Measurements from ENCODE around the gene ZDHHC3.

The ZDHHC3 gene

DNA sequence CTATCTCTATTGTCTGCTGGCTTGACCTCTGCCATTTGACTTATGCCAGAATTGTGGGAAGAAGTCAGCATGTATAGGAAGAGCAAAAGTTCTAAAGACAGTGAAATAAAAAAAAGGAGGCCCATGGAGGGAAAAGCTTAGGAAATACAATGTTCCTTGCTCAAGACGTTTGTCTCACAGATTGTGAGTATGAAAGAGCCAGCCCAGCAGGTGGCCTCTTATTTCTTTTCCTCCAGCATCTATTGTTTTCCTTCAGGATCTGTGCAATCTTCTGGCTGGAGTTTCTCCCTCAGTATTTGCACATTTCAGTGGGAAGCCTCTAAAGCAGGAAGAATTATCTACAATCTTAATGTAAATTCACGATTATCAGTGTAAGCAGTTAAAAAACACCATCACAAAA, 43.7 kb downstream of the ZDHHC3 start:
- no peak for DNase-seq (ENCODE audit: low read depth, low spot score)
- no peak overlapping the region for H3K27ac ChIP-seq

DNA sequence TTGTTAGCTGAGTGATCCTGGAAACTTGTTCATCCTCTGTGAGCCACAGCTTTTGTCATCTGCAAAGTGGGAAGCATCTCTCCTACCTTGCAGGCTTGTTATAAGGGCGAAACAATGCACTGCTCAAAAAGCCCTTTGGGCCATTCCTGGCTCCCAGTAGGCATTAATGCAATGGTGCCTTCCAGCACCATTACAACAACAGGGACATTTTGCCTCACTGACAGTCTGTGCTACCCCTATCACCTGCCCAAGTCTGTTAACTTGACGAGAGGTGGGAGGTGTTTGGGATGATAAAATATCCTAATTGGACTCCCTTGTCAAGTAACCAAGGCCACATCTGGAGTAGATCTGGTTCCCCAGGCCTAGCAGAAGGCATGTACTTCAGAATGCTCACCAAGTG, 44.2 kb downstream of the ZDHHC3 start:
- no peak overlapping the region for H3K27ac ChIP-seq
- no peak for DNase-seq (ENCODE audit: low read depth, low spot score)

DNA sequence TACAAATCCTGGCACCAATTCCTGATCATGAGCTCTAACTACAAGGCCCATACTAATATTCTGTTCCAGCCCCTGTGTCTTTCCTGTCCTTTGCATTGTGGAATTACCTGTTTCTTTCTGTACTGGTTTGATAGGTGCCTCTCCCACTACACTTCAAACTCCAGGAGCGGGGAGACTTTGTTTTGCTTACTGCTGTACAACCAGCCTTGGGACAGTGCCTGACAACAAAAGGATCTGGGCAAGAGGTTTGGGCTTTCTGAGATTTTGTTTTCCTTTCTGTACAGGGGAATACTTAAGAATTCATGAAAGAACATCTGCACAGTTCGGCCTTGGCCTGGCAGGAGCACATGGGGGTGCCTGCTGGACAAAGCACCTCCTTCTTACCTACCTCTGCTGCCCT, 45.1 kb downstream of the ZDHHC3 start:
- no peak overlapping the region for H3K27ac ChIP-seq
- DNase-seq (ENCODE audit: low read depth, low spot score): no peak

DNA sequence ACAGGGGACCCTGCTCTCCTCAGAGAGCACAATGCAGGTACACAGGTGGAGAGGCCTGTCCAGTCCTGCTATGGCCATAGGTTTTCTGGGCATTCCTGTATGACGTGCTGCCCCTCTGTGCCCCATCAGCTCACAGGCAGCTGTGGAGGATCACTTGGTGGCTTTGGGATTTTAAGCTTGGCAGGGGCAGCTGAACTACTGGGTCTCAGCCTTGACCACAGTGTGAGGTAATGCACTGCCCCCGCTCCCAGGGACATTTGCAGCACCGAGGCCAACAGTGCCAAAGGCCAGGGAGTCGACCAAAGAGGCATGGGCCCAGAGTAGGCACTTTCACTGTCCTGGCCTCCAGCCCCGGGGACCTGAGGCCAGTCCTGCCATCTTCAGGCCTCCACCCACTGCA, 46.2 kb downstream of the ZDHHC3 start:
- DNase-seq (ENCODE audit: low read depth, low spot score): no peak

DNA sequence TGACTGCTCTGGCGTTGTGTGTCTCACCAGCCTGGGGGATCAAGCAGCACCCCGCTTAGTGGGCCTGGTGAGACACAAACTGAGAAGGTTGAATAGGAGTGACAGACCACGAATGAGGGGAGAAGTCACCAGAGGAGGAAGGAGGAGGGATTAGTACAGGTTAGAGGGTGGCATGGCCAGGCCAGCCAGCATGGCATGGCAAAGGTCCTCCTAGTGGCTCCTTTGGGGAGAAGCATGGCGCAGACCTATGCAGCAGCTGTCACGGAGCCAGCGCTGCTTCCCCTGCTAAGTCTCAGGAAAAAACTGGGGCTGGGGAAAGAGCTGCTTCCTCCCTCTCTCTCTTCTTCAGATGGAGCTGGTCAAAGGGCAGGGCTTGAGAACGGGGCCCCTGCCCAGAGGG, 48.6 kb downstream of the ZDHHC3 start:
- no peak overlapping the region for H3K27ac ChIP-seq
- no peak for DNase-seq (ENCODE audit: low read depth, low spot score)

More for the DNA sequence above, 46.2 kb downstream of the ZDHHC3 start:
- no peak overlapping the region for H3K27ac ChIP-seq

DNA sequence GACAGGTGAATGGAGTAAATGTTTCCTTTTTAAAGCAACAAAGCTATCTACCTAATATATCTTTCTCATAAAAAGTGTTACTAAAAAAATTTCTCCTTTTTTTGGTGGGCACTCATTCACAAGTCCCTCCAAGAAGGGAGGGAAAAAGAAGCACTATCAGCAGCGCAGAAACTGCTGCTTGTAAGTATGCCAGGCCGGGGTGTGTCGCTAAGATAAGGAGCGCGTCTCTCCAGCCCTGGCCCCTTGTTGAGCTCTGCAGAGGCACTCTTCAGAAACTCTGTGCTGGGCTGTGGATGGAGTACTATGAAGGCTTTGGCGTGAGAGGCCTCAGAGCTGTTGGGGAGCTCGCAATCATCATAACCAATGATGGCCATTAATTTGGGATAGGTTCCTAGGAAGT, 49.1 kb downstream of the ZDHHC3 start:
- H3K27ac ChIP-seq: no peak overlapping the region
- DNase-seq (ENCODE audit: low read depth, low spot score): no peak

DNA sequence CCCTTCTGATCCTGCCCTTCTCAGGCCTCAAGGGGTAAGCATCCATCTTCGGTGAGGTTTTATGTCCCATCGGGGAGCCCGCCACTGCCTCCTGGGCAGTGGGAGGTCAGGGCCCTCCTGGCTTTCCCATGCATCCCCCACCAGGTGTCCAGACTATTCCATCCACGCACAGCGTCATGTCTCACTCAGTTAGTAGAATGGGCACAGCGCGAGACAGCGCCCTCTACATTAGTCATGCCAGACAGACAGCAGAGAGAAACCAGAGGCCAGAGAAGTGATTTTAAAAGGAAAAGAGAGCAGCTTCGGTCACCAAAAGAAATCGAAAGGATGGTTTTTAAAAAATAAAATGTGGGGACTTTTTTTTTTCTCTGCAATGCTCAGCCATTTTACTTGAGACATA, 49.8 kb downstream of the ZDHHC3 start:
- no peak overlapping the region for H3K27ac ChIP-seq
- DNase-seq (ENCODE audit: low read depth, low spot score): no peak

DNA sequence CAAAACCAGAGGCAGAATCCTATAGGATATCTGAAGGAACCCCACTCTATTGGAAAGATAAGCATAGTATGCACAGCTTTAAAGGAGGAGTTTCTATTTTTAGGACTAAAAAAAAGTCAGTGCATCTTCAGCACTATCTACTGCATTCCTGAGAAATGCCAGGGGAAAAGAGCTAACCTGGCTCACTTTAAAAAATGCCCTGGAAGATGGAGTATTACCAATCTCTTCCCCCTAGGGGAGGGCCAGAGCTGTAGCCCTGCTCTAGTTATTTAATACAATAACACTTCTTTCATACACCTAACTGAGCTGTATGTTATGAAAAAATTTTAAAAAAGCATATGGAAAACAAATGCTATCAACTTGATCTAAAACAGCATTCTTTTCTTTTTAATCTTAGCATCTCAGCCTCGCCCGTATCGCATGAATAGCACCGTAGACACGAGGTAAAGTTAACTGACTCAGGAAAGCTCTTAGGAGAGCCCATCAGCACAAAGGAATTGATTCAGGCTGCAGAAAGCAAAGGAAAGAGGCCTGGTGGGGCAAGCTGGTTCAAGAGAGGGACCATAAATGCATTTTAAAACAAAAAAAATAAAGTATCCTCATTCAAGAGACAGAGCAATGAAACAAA, 51.4 kb downstream of the ZDHHC3 start:
- H3K27ac ChIP-seq: no peak overlapping the region
- DNase-seq (ENCODE audit: low read depth, low spot score): no peak

DNA sequence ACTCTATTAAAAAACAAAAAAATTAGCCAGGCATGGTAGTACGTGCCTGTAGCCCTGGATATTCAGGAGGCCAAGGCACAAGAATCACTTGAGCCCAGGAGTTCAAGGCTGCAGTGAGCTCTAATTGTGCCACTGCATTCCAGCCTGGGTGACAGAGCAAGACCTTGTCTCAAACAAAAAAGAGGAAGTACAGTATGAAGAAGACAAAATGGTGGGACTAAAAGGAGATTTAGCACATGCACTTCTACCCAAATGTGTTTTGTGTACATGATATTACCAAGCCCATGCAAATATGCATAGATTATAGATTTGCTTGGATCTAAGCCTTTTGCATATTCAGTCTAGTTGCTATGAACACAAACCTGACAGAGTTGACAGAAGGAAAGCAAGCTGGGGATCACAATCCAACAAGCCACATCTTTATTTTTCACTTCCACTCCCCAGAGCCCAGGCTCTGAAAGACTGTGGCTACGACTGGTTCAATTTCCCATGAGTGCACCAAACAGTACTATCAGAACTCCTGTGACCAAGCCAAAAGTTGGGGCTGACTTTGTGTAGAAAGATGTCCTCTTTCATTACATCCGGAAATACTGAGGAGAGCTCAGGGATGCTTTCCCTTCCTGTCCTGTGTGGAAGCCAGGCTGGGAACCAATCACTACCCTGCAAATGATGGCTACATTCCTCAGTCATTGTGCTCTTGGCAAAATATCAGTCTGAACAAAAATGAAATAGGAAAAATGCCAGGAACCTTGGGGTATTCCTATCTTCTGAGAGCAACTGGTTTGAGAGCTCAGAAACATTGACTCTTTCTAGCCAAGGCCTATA, 52.1 kb downstream of the ZDHHC3 start:
- H3K27ac ChIP-seq: no peak overlapping the region
- DNase-seq (ENCODE audit: low read depth, low spot score): no peak

DNA sequence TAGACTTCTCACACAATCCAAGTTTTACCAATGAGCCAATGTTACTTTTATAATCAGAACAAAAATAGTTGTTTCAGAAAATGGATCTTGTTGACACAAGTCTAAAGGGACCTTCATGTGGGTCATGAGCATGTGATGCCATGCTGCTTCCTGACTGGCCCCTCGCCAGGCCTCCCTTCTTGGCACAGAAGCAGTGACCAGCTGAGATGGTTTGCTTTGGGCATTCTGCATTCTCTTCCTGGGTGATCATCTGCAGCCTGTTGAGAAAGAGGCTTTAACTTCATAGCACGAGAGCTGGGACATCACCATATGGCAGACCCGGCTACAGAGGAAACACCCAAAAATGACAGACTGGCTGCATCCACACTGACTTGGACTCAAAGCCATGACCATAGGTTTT, 55.9 kb downstream of the ZDHHC3 start:
- no peak for DNase-seq (ENCODE audit: low read depth, low spot score)
- H3K27ac ChIP-seq: no peak overlapping the region

DNA sequence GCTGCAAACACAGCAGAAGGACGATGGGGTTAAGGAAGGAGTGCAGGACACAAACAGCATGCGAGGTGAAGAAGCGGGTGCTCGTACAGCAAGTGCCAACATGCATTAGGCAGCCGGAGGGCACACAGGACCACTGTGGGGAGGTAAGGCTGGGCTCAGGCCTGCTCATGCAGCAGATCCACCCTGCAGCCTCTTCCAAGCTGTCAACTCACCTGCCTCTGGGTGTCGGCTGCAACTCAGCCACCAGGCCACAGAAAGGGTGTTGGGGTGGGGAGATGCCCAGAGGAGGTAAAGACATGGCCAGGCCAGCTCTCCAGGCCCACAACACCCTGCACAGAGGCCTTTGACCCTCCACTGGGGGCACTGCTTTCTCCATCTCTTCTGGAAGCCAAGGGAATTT, 57.4 kb downstream of the ZDHHC3 start:
- DNase-seq (ENCODE audit: low read depth, low spot score): no peak

DNA sequence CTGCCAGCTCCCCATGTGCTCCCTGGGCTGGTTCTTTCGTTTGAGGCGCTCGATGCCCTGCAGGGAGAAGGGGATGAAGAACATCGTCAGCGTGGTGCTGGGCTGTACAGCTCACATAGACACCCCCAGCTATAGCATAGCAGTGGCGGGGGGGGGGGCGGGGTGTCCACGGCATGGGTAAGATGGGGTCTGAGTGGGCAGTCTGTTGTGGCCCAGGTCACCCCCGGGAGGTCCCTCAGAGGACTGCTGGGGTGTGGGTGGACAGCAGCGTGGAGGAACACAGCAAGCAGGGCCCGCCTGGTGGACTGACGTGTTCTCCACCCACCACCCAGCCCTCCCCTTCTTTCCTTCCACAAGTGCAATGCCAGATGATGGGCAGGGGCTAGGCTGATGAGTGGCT, 57.9 kb downstream of the ZDHHC3 start:
- no peak overlapping the region for H3K27ac ChIP-seq
- no peak for DNase-seq (ENCODE audit: low read depth, low spot score)

More for the DNA sequence above, 57.4 kb downstream of the ZDHHC3 start:
- no peak overlapping the region for H3K27ac ChIP-seq

DNA sequence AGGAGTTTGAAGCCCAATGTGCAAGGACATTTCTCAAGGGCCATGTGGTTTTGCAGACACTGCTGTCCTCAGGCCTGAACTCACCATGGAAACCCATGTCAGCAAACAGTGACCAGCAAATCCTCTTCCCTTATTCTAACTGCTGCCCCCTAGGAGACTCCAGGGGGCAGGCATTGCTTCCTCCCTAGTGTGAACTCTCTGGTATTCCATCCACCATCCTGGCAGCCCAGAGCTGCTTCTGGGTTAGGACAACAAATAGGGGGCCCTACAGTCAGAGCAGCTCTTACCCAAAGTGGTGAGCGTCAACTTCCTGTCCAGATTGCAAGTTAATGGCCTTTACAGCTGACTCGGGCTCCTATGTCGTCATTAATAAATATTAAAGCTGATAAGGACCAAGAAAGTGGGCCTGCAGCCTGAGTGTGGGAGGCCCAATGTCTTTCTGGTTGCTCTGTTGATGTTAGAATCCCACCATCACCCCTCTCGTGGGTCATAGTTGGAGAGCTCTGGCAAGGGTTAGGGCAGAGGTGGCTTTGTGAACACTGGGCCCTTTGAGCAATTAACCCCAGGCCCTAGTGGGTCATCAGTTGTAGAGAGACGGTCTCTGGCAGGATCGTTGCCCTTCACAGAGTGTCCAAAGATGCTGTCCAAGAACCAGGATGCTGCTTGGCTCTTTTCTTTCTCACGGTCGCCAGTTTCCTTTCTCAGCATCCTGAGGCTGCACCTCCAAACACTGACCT, 60.1 kb downstream of the ZDHHC3 start:
- no peak overlapping the region for H3K27ac ChIP-seq
- no peak for DNase-seq (ENCODE audit: low read depth, low spot score)

DNA sequence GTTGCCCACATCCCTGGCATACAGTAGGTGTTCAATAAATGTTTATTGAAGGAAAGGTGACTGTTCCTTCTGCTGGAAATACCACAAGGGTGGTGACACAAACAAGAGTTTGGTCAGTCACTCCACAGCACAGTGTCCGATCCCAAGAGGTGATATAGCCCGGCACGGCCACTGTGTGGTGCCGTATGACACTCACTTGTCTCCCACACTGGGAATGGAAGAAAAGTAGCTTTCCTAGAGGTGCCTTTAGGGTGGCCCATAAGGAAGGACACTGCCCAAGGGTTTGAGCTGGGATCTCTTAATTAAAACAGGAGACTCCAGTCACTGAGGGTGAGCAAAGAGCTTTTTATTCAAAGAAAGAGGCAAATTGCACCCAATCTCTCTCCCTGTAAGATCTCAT, 61.0 kb downstream of the ZDHHC3 start:
- H3K27ac ChIP-seq: no peak overlapping the region
- no peak for DNase-seq (ENCODE audit: low read depth, low spot score)

DNA sequence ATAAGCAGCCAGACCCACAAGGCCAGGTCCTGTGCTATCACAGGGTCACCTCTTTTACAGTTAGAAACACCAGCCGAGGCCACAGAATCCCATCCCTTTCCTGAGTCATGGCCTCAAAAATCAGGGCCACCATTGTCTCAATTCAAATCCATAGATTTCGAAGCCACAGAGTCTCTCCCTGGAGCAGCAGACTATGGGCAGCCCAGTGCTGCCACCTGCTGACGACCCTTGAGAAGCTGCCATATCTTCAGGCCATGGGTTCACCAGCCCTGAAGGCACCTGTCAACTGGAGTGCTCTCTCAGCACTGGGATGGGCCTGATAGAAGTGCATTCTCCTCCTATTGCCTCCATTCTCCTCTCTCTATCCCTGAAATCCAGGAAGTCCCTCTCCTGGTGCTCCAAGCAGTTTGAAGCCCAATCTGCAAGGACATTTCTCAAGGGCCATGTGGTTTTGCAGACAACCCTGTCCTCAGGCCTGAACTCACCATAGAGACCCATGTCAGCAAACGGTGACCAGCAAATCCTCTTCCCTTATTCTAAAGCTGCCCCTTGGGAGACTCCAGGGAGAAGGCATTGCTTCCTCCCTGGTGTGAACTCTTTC, 62.0 kb downstream of the ZDHHC3 start:
- DNase-seq (ENCODE audit: low read depth, low spot score): no peak
- H3K27ac ChIP-seq: no peak overlapping the region

DNA sequence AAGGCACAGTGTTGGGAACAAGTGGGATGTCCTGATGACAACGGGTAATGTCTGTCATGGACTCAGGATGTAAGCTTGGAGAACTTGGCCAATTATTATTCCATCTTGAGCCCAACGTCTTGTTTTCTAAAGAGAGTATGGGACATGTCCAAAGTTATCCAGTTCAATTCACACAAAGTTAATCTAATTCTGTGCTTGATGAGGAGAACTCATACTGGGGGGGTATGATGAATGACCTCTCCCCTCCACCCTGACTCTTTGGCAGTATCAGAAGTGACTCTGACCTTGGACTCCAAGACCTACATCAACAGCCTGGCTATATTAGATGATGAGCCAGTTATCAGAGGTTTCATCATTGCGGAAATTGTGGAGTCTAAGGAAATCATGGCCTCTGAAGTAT, 65.3 kb downstream of the ZDHHC3 start:
- DNase-seq (ENCODE audit: low read depth, low spot score): no peak
- H3K27ac ChIP-seq: no peak overlapping the region

DNA sequence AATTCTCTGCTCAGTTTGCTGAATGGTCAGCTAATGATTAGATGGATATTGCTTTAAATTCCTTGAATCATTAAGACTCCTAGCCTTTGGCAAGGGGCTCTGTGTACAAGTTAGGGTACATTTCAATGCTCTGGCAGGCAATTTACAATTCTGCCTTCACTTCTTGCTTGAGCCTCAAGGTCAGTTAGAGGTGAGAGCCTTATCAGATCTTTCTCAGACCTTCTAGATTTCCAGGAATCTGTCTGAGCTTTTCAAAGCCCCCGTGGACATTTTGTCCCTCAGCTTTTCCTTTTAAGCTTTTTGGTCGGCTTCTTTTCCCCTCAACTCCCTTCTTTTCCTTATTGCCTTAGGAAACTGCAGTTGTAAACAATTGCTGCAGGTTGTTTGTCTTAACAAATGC, 66.9 kb downstream of the ZDHHC3 start:
- no peak for DNase-seq (ENCODE audit: low read depth, low spot score)
- no peak overlapping the region for H3K27ac ChIP-seq

DNA sequence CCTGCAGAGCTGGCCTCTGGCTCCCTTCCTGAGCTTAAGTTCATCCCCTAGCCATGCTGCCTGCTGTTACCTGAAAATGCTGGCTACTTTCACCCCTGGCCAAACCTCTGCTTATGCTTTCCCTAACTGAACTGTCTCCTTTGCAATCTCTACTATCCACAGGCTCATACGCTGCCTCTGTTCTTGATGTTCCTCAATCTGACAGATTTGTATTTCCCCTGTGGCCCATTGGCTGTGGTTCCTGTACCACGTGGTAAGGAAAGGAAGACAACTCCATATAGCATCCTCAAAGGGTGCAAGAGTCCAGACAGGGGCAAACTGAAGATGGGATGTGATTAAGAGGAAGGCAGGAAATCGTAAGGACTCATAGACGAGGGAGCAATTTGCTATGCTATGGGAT, 68.4 kb downstream of the ZDHHC3 start:
- no peak overlapping the region for H3K27ac ChIP-seq

DNA sequence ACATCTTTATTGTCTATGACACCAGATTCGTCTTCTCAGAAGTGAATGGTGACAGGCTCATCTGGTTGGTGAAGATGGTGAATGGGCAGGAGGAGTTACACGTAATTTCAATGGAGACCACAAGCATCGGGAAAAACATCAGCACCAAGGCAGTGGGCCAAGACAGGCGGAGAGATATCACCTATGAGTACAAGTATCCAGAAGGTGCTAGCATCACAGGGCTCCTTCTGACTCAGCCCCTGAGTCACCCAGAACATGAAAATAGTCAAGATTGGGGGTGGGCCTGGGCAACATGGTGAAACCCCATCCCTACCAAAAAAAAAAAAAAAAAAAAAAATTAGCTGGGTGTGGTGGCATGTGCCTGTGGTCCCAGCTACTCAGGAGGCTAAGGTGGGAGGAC, 69.0 kb downstream of the ZDHHC3 start:
- DNase-seq (ENCODE audit: low read depth, low spot score): peak; percentile 46
- no peak overlapping the region for H3K27ac ChIP-seq

More for the DNA sequence above, 68.4 kb downstream of the ZDHHC3 start:
- DNase-seq (ENCODE audit: low read depth, low spot score): no peak

DNA sequence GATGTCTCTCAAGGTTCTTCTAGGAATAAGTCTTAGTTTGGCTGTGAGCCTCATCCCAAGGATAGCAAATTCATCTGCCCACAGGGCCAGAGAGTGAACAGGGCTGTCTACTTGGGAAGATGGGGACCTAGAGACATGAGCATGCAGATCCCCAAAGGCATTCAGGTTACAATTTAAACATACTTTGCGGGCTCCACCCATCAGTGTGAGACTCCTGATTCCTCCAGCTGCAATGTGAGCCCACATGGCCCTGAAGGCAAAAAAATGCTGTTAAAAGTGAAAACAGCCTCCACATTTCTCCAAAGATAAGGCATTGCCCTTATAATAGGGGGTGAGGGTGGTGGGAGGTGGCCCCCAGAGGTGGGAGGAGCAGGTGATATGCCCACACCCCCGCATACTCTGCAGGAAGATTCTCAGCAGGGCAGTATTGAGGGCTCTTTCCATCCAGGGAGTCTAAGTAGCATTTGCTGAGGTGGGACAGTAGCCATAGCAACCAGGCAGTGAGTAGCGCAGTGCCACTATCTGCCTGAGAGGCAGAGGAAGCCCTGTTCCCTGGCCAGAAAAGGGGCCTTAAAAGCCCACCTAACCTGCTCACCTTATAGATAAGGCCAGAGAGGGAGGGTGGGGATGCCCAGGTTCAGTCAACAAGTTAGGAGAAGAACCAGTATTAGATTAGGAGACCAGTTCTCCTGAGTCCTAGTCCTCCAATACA, 70.4 kb downstream of the ZDHHC3 start:
- DNase-seq (ENCODE audit: low read depth, low spot score): no peak
- no peak overlapping the region for H3K27ac ChIP-seq

All from epithelial cell of prostate (primary cell).